Nephron progenitor cell (in vitro differentiated cells): ENCODE results near the gene ROBO2.

Experiments
- DNase-seq: peaks from one replicate; pipeline ENCODE4 v3.0.0; 2021
- H3K27ac Mint-ChIP-seq: 2 replicates; pipeline ENCODE4 v1.8.0; 2021; ENCODE audit warnings: mild to moderate bottlenecking, moderate library complexity, mixed read lengths
- H3K27me3 Mint-ChIP-seq: 2 replicates; pipeline ENCODE4 v1.8.0; 2021; ENCODE audit warnings: mild to moderate bottlenecking, low read depth, mixed read lengths; ENCODE audit not compliant: poor library complexity
- H3K36me3 Mint-ChIP-seq: 2 replicates; pipeline ENCODE4 v1.8.0; 2021; ENCODE audit warnings: low read depth, mixed read lengths
- H3K4me1 Mint-ChIP-seq: 2 replicates; pipeline ENCODE4 v1.8.0; 2021; ENCODE audit warnings: mixed read lengths
- H3K4me3 Mint-ChIP-seq: 2 replicates; pipeline ENCODE4 v1.8.0; 2021; ENCODE audit warnings: mild to moderate bottlenecking, moderate library complexity, mixed read lengths
- H3K9me3 Mint-ChIP-seq: 2 replicates; pipeline ENCODE4 v1.8.0; 2021; ENCODE audit warnings: mild to moderate bottlenecking, moderate library complexity, mixed read lengths
- CTCF ChIP-seq: fragments of 200-600 bp; sonication (generic); IDR thresholded peaks from 2 replicates; pipeline ENCODE4 v1.5.0; 2021; ENCODE audit warnings: antibody characterized with exemption

The ROBO2 gene

GRCh38 chr3:77191014-77191413 is 151.1 kb downstream of the ROBO2 start:
- Mint-ChIP-seq H3K4me3 (no peak overlapping the region), H3K27me3 (no peaks in the 10 kb centered on the region), H3K9me3 (no peaks in the 10 kb centered on the region), H3K36me3 (no peaks in the 10 kb centered on the region), H3K27ac (peak overlapping the region; percentile 17), H3K4me1 (peaks cover 35% of the 10 kb centered on the region)
- DNase-seq, result no peak
- TF ChIP-seq CTCF, result no peak

GRCh38 chr3:77191640-77192039 is 151.7 kb downstream of the ROBO2 start:
- no peak overlapping the region for H3K4me3 Mint-ChIP-seq
- H3K36me3 Mint-ChIP-seq, result no peaks in the 10 kb centered on the region
- no peak for TF ChIP-seq CTCF
- peak overlapping the region; percentile 17 for H3K27ac Mint-ChIP-seq
- DNase-seq, result no peak
- peaks cover 35% of the 10 kb centered on the region for H3K4me1 Mint-ChIP-seq
- H3K9me3 Mint-ChIP-seq, result no peaks in the 10 kb centered on the region
- H3K27me3 Mint-ChIP-seq, result no peaks in the 10 kb centered on the region

- Mint-ChIP-seq H3K9me3 (no peaks in the 10 kb centered on the region), H3K27ac (no peak overlapping the region), H3K36me3 (no peaks in the 10 kb centered on the region), H3K27me3 (no peaks in the 10 kb centered on the region), H3K4me1 (peaks cover 27% of the 10 kb centered on the region), H3K4me3 (no peak overlapping the region)
- DNase-seq, result no peak
- no peak for TF ChIP-seq CTCF
Observed at GRCh38 chr3:77195766-77196545, 156.1 kb downstream of the ROBO2 start.

- H3K27ac Mint-ChIP-seq, result no peak overlapping the region
- H3K36me3 Mint-ChIP-seq, result no peaks in the 10 kb centered on the region
- no peaks in the 10 kb centered on the region for H3K27me3 Mint-ChIP-seq
- no peak for DNase-seq
- H3K4me3 Mint-ChIP-seq, result no peak overlapping the region
- no peak for TF ChIP-seq CTCF
- peaks cover 14% of the 10 kb centered on the region for H3K4me1 Mint-ChIP-seq
- H3K9me3 Mint-ChIP-seq, result no peaks in the 10 kb centered on the region
Observed at GRCh38 chr3:77197408-77197807, 157.5 kb downstream of the ROBO2 start.

GRCh38 chr3:77203851-77204250 is 164.0 kb downstream of the ROBO2 start:
- DNase-seq, result no peak
- H3K27ac Mint-ChIP-seq, result no peak overlapping the region
- H3K4me1 Mint-ChIP-seq, result peaks cover 13% of the 10 kb centered on the region
- no peak for TF ChIP-seq CTCF
- H3K36me3 Mint-ChIP-seq, result no peaks in the 10 kb centered on the region
- H3K4me3 Mint-ChIP-seq, result no peak overlapping the region
- no peaks in the 10 kb centered on the region for H3K9me3 Mint-ChIP-seq
- H3K27me3 Mint-ChIP-seq, result no peaks in the 10 kb centered on the region

GRCh38 chr3:77204788-77205187 is 164.9 kb downstream of the ROBO2 start:
- Mint-ChIP-seq H3K36me3 (no peaks in the 10 kb centered on the region), H3K9me3 (no peaks in the 10 kb centered on the region), H3K27me3 (no peaks in the 10 kb centered on the region), H3K27ac (no peak overlapping the region), H3K4me3 (no peak overlapping the region), H3K4me1 (peaks cover 13% of the 10 kb centered on the region)
- DNase-seq, result no peak
- TF ChIP-seq CTCF, result no peak
